ENCODE results near the gene TIMP4.

DNA sequence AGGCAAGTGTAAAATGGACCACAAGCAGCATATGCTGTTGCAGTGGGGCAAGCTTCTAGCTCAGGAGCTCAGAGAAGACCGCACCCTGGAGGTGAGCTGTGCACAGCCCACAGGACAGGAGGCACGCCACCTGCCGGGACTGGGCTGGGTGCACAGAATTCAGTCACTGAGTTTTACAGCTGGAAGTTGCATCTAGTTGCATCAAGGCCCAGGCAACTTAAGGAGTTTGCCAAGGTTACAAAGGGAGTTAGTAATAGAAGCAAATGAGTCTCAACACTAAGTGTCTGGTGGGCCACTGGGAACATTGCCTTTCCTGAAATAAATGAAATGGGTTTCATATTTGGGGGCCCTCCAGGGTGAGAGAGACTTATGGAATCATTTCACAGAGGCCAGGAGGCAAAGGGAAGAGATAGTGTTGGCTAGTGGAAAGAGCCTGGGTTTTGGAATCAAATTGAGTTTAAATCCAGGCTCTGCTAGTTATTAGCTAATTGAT, 36.0 kb upstream of the TIMP4 start:
- TF ChIP-seq, protein P1, sequence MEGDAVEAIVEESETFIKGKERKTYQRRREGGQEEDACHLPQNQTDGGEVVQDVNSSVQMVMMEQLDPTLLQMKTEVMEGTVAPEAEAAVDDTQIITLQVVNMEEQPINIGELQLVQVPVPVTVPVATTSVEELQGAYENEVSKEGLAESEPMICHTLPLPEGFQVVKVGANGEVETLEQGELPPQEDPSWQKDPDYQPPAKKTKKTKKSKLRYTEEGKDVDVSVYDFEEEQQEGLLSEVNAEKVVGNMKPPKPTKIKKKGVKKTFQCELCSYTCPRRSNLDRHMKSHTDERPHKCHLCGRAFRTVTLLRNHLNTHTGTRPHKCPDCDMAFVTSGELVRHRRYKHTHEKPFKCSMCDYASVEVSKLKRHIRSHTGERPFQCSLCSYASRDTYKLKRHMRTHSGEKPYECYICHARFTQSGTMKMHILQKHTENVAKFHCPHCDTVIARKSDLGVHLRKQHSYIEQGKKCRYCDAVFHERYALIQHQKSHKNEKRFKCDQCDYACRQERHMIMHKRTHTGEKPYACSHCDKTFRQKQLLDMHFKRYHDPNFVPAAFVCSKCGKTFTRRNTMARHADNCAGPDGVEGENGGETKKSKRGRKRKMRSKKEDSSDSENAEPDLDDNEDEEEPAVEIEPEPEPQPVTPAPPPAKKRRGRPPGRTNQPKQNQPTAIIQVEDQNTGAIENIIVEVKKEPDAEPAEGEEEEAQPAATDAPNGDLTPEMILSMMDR (conservative IDR thresholded peaks at IDR 0.05): peak; percentile 77
- TF ChIP-seq EZH2 (IDR thresholded peaks at IDR 0.05; ENCODE audit: low read depth): no peak
